SK-N-SH (cell line): ENCODE results near the gene GPR61. TPM values are rescaled to one million over a fixed set of nuclear protein-coding genes. Genes with fewer than 3 reads are reported as not detected.

ENCODE experiments used
- CTCF ChIA-PET: fragments of 300-600, 350-600 bp; formaldehyde crosslinking; extraction: SDS; loops from one replicate; lab custom pipeline; 2021; lab: Yijun Ruan, JAX
- POLR2A ChIA-PET: fragments of 350-600 bp; sonication (Branson Sonifier 250); formaldehyde crosslinking; extraction: SDS; loops from one replicate; lab custom pipeline; 2020; ENCODE audit warnings: antibody characterized with exemption, inconsistent platforms; lab: Yijun Ruan, JAX
- DNase-seq: peaks from one replicate; pipeline ENCODE4 v3.0.0; 2012
- H2AFZ ChIP-seq: fragments of 200-600 bp; sonication (generic); 2 replicates; pipeline ENCODE4 v1.8.1; 2016; ENCODE audit warnings: antibody characterized with exemption, mild to moderate bottlenecking, low read depth
- H3F3A ChIP-seq: fragments of 200-600 bp; sonication (generic); replicated peaks from 2 replicates; pipeline ENCODE3; 2016; ENCODE audit warnings: antibody characterized with exemption, mild to moderate bottlenecking; ENCODE audit not compliant: insufficient read depth
- H3K27ac ChIP-seq, 2 experiments: fragments of 200-500 bp in 1 of 2; fragments of 200-600 bp in 1 of 2; sonication (Bioruptor generic) in 1 of 2; sonication (generic), shearing (Covaris generic) in 1 of 2; 2 replicates each; pipeline versions ENCODE4 v1.5.1 to v1.6.1; 2014 to 2016; ENCODE audit warnings: low read depth in 2 of 2, inconsistent platforms in 1 of 2, low read length in 1 of 2, mild to moderate bottlenecking in 1 of 2, mixed read lengths in 1 of 2
- H3K27me3 ChIP-seq: fragments of 200-600 bp; sonication (generic), shearing (Covaris generic); 2 replicates; pipeline ENCODE4 v1.6.1; 2016; ENCODE audit warnings: mixed run types; ENCODE audit not compliant: insufficient read depth
- H3K36me3 ChIP-seq, 2 experiments: fragments of 200-500 bp in 1 of 2; fragments of 200-600 bp in 1 of 2; sonication (Bioruptor generic) in 1 of 2; sonication (generic) in 1 of 2; replicated peaks in 1 of 2; 2 replicates each; pipeline versions ENCODE3 to v1.5.1; 2014 to 2016; ENCODE audit warnings: low read length in 1 of 2, mild to moderate bottlenecking in 1 of 2; ENCODE audit not compliant: insufficient read depth in 2 of 2, control insufficient read depth in 1 of 2
- H3K4me1 ChIP-seq, 2 experiments: fragments of 200-500 bp in 1 of 2; fragments of 200-600 bp in 1 of 2; sonication (Bioruptor generic) in 1 of 2; sonication (generic), shearing (Covaris generic) in 1 of 2; 2 replicates each; pipeline versions ENCODE4 v1.5.1 to v1.6.1; 2014 to 2016; ENCODE audit warnings: low read depth in 1 of 2, low read length in 1 of 2, mixed run types in 1 of 2; ENCODE audit not compliant: insufficient read depth in 2 of 2, control insufficient read depth in 1 of 2
- H3K4me2 ChIP-seq: fragments of 200-600 bp; sonication (generic), shearing (Covaris generic); 2 replicates; pipeline ENCODE4 v1.6.1; 2017; ENCODE audit warnings: mixed run types
- H3K4me3 ChIP-seq, 2 experiments: fragments of 200-500 bp in 1 of 2; fragments of 200-600 bp in 1 of 2; sonication (Bioruptor generic) in 1 of 2; sonication (generic), shearing (Covaris generic) in 1 of 2; 2 replicates each; pipeline versions ENCODE4 v1.5.1 to v1.8.1; 2014 to 2016; ENCODE audit warnings: low read depth in 2 of 2, inconsistent platforms in 1 of 2, low read length in 1 of 2, mild to moderate bottlenecking in 1 of 2, mixed read lengths in 1 of 2, moderate library complexity in 1 of 2
- H3K79me2 ChIP-seq: fragments of 200-600 bp; sonication (generic); 2 replicates; pipeline ENCODE4 v1.8.1; 2017; ENCODE audit warnings: mild to moderate bottlenecking; ENCODE audit not compliant: insufficient read depth
- H3K9ac ChIP-seq: fragments of 200-600 bp; sonication (generic); 2 replicates; pipeline ENCODE4 v1.6.1; 2017; ENCODE audit warnings: mixed run types
- H3K9me2 ChIP-seq: fragments of 200-600 bp; sonication (generic); 2 replicates; pipeline ENCODE4 v1.6.1; 2017; ENCODE audit warnings: mixed run types
- H3K9me3 ChIP-seq: fragments of 200-600 bp; sonication (generic); 2 replicates; pipeline ENCODE4 v1.6.1; 2017; ENCODE audit warnings: mixed run types, mild to moderate bottlenecking, moderate library complexity
- H4K20me1 ChIP-seq: fragments of 200-600 bp; sonication (generic); 2 replicates; pipeline ENCODE4 v1.6.1; 2017; ENCODE audit warnings: mild to moderate bottlenecking, mixed run types; ENCODE audit not compliant: insufficient read depth
- CHD2 ChIP-seq: fragments of 150-350 bp; IDR thresholded peaks from 2 replicates; pipeline ENCODE4 v1.6.1; 2018; ENCODE audit warnings: low read length; ENCODE audit not compliant: partially characterized antibody
- ELF1 ChIP-seq: IDR thresholded peaks from 2 replicates; pipeline ENCODE4 v1.4.0; 2012
- EZH2phosphoT487 ChIP-seq: fragments of 200-600 bp; sonication (generic); IDR thresholded peaks from 2 replicates; pipeline ENCODE4 v1.6.1; 2017; ENCODE audit warnings: low read depth, mixed run types, mild to moderate bottlenecking, antibody characterized with exemption, moderate library complexity, borderline replicate concordance
- FOSL2 ChIP-seq: IDR thresholded peaks from 2 replicates; pipeline ENCODE4 v1.4.0; 2012; ENCODE audit warnings: low read depth, mild to moderate bottlenecking, moderate library complexity, borderline replicate concordance
- FOXM1 ChIP-seq: IDR thresholded peaks from 2 replicates; pipeline ENCODE4 v1.4.0; 2012; ENCODE audit warnings: low read depth, mild to moderate bottlenecking
- GABPA ChIP-seq: IDR thresholded peaks from 2 replicates; pipeline ENCODE4 v1.4.0; 2012; ENCODE audit warnings: low read depth, mild to moderate bottlenecking
- GATA2 ChIP-seq: sonication (generic); formaldehyde crosslinking; IDR thresholded peaks from 2 replicates; pipeline ENCODE4 v1.5.0; 2020; ENCODE audit warnings: mild to moderate bottlenecking, missing genetic modification reagents
- MEF2A ChIP-seq: IDR thresholded peaks from 2 replicates; pipeline ENCODE4 v1.4.0; 2012; ENCODE audit warnings: low read depth, borderline replicate concordance
- NFIC ChIP-seq: IDR thresholded peaks from 2 replicates; pipeline ENCODE4 v1.4.0; 2012; ENCODE audit warnings: borderline replicate concordance
- POLR2AphosphoS5 ChIP-seq: IDR thresholded peaks from 2 replicates; pipeline ENCODE4 v1.6.1; 2012; ENCODE audit warnings: low read depth, low read length
- RAD21 ChIP-seq: IDR thresholded peaks from 2 replicates; pipeline ENCODE4 v1.6.1; 2012; ENCODE audit warnings: mild to moderate bottlenecking, low read length
- RFX5 ChIP-seq: IDR thresholded peaks from 2 replicates; pipeline ENCODE4 v1.6.1; 2012; ENCODE audit warnings: mild to moderate bottlenecking, improper control_type of control experiment, low read length
- RXRA ChIP-seq: IDR thresholded peaks from 2 replicates; pipeline ENCODE4 v1.4.0; 2012; ENCODE audit warnings: low read depth, mild to moderate bottlenecking, borderline replicate concordance
- SMC3 ChIP-seq: IDR thresholded peaks from 2 replicates; pipeline ENCODE4 v1.6.1; 2012; ENCODE audit warnings: low read depth, low read length, improper control_type of control experiment
- TAF1 ChIP-seq: IDR thresholded peaks from 2 replicates; pipeline ENCODE4 v1.6.1; 2012; ENCODE audit warnings: low read depth, mild to moderate bottlenecking, low read length, moderate library complexity, borderline replicate concordance
- WGBS: methylation state at CpG from one replicate; pipeline ENCODE4 v1.1.6; 2017; ENCODE audit warnings: low lambda C conversion rate; 5-methylcytosine and 5-hydroxymethylcytosine counted together
- polyA plus RNA-seq, 3 experiments: library from polyadenylated mRNA; depleted of rRNA; stranded (reverse); fragments of >200 nt; gene quantifications; 2 replicates each; pipeline ENCODE4 v1.2.3, GENCODE V29; 2012
- TF ChIP-seq, protein P1 (sequence below): IDR thresholded peaks from 2 replicates; pipeline ENCODE4 v1.4.0; 2012; ENCODE audit warnings: low read depth
- TF ChIP-seq, protein P2 (sequence below): IDR thresholded peaks from 2 replicates; pipeline ENCODE4 v1.4.0; 2012; ENCODE audit warnings: low read depth, borderline replicate concordance
- TF ChIP-seq, protein P3 (sequence below): fragments of 150-350 bp; IDR thresholded peaks from 2 replicates; pipeline ENCODE4 v1.6.1; 2017; ENCODE audit warnings: antibody characterized with exemption, low read length, low read depth, borderline replicate concordance

GPR61 gene
- polyA plus RNA-seq, 1 of the 3 experiments (the other 2 are of a cell fraction): not detected

DNA sequence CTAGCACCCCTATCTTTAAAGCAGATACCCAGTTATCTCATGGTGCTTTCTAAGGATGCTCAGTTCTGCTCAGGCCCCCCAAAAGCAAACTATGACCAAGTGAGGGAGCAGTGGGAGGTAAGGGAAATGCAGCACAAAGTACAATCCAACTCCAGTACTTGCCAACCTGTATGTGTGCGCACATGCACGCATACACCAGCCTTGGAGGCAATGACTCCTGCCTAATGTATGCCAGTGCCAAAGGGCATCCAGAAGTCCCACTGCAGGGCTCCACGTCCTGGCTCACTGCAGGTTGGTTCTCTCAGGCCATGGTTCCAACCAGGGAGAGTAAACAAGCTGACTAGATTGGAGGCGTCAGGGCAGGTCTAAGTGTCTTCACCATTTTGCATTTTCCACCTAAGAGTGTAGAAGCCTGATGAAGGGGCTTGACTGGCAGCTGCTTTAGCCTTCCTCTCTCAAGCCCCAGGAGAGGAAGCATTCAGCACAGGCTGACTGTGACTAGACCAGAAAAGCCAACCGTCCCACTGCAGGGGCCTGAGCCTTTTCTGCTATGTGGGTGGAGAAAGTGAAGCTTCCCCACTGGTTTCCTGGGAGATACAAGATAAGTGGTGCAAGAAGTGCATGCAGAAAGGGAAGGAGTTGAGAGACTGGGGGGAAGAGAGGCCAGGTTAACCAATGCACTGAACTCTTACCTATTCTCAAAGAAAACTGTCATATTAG lies 37.9 kb upstream of the GPR61 start:
- no peak overlapping the region for H2AFZ ChIP-seq
- POLR2A ChIA-PET: interaction anchor here (0.9 to 3.3 kb wide), 2 partner anchors 8 to 28 kb away, joined by 3 to 13 read pairs; no protein-coding TSS in a partner anchor
- H3K4me3 ChIP-seq: no peak overlapping the region
- CTCF ChIA-PET: interaction anchor here (1.0 to 40.2 kb wide), 4 partner anchors 6 to 32 kb away, joined by 3 to 1710 read pairs (median 155); partner anchors contain the start of genes AMIGO1, ATXN7L2, CYB561D1 and GPR61
- H3F3A ChIP-seq: no peaks in the 10 kb centered on the region
- WGBS: 91% methylated on average over 5 of the region's 5 CpGs
- H3K9me3 ChIP-seq: no peaks in the 10 kb centered on the region
- H3K4me2 ChIP-seq: no peak overlapping the region
- no peaks in the 10 kb centered on the region for H4K20me1 ChIP-seq
- no peaks in the 10 kb centered on the region for H3K9me2 ChIP-seq
- no peaks in the 10 kb centered on the region for H3K27me3 ChIP-seq
- no peak overlapping the region for H3K9ac ChIP-seq
- no peaks in the 10 kb centered on the region for H3K79me2 ChIP-seq
- DNase-seq: no peak
- H3K36me3 ChIP-seq: peaks cover under 1 to 9% of the 10 kb centered on the region in 2 experiments
- TF ChIP-seq POLR2AphosphoS5 (no peak), EZH2phosphoT487 (no peak), FOXM1 (no peak), ELF1 (no peak), RXRA (no peak), RFX5 (no peak), SMC3 (no peak), NFIC (no peak), GABPA (no peak), FOSL2 (no peak), RAD21 (no peak), MEF2A (no peak), GATA2 (no peak), TAF1 (no peak), CHD2 (no peak)
- TF ChIP-seq, protein P1, sequence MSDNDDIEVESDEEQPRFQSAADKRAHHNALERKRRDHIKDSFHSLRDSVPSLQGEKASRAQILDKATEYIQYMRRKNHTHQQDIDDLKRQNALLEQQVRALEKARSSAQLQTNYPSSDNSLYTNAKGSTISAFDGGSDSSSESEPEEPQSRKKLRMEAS: no peak
- TF ChIP-seq, protein P2, sequence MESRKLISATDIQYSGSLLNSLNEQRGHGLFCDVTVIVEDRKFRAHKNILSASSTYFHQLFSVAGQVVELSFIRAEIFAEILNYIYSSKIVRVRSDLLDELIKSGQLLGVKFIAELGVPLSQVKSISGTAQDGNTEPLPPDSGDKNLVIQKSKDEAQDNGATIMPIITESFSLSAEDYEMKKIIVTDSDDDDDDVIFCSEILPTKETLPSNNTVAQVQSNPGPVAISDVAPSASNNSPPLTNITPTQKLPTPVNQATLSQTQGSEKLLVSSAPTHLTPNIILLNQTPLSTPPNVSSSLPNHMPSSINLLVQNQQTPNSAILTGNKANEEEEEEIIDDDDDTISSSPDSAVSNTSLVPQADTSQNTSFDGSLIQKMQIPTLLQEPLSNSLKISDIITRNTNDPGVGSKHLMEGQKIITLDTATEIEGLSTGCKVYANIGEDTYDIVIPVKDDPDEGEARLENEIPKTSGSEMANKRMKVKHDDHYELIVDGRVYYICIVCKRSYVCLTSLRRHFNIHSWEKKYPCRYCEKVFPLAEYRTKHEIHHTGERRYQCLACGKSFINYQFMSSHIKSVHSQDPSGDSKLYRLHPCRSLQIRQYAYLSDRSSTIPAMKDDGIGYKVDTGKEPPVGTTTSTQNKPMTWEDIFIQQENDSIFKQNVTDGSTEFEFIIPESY: no peak
- TF ChIP-seq, protein P3, sequence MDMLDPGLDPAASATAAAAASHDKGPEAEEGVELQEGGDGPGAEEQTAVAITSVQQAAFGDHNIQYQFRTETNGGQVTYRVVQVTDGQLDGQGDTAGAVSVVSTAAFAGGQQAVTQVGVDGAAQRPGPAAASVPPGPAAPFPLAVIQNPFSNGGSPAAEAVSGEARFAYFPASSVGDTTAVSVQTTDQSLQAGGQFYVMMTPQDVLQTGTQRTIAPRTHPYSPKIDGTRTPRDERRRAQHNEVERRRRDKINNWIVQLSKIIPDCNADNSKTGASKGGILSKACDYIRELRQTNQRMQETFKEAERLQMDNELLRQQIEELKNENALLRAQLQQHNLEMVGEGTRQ: no peak
- peak overlapping the region in 1 of 2 experiments; percentile 4; a peak in 1 of 4 replicates for H3K27ac ChIP-seq
- H3K4me1 ChIP-seq: peaks cover 0 to 13% of the 10 kb centered on the region in 2 experiments; a peak in 1 of 4 replicates
